HG02610 (cell line): ENCODE results near the gene CHMP3.
"Not testable (repeated sequence)": the region's sequence is repeated elsewhere in the genome, so short reads cannot be mapped to it uniquely, and the experiment has no call there.

ENCODE experiments used
- ATAC-seq: cut with Tn5 transposase; IDR thresholded peaks from one replicate; pipeline ENCODE4 v1.9.1; 2021; ENCODE audit warnings: mild to moderate bottlenecking, moderate library complexity; ENCODE audit not compliant: unreplicated experiment

The CHMP3 gene

DNA sequence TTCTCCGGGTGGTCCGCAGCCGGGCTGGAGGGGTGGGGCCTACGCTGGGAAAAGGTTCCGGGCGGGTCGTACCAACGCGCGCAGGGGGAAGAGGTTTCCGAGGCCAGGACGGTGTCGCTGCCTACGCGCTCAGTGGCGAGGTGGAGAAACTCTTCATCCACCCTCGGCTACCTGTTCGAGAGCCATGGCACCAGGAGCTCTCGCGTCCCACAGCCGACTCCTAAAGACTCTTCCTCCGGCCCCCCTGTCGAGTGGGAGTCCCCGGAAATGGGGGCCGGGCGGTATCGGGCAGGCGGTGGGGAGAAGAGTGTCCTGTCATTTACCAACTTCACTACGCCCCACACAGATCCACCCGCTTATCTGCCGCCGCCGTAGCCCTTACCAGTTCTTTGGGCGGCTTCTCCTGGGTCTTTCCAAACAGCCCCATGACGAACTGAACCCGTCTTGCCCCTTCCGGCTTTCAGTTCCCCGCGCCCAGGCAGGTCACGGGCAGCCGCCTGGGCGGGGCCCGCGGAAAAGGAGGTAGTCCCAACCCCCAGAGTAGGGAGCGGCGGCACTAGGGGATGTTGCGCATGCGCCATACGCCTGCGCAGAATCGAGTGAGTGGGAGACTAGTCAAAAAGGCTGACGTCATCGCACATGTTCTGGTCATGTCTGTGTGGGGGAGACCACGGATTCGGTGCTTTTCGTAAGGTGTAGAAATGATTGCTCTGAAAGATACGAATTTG lies at the start of gene CHMP3:
Gene CHMP3 (minus strand): TSS at position 522 of the 728 bp plus-strand sequence. CDS start 95 bp downstream, at position 427.
- ATAC-seq = peak; percentile 92

DNA sequence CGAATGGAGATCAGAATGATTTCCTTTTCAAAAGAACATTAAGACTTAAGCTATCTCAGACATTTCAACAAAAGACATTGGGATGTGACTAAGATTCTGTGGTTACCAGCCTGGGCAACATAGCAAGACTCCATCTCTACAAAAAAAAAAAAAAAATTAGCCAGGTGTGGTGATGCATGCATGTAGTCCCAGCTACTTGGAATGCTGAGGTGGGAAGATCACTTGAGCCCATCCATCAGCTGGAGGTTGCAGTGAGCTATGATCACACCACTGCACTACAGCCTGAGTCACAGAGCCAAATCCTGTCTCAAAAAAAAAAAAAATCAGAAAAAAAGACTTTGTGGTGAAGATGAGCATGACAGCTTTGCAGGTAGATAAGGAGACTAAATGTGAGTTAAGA lies 47.6 kb upstream of the CHMP3 start:
- ATAC-seq = no peak

DNA sequence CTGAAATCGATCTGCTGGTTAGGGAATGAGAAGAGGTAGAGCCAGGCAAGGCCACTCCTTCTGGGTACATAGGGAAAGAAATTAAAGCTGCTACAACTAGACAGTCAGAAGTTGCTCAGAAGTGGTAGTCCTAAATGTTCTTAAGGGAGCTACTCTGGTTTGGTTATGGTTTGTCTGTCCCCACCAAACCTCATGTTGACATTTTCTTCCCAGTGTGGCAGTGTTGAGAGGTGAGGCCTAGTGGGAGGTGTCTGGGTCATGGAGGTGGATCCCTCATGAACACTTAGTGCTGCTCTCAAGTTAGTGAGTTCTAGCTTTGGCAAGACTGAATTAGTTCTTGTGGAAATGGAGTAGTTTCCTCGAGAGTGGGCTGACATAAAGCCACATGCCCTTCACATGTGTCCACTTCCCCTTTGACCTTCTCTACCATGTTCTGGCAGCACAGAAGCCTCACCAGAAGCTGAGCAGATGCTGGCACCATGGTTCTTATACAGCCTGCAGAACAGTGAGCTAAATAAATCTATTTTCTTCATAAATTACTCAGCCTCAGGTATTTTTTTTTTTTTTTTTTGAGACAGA lies 45.7 kb upstream of the CHMP3 start:
- ATAC-seq = no peak

- no peak for ATAC-seq
Measured at GRCh38 chr2:86603905-86604304, 40.7 kb upstream of the CHMP3 start.

DNA sequence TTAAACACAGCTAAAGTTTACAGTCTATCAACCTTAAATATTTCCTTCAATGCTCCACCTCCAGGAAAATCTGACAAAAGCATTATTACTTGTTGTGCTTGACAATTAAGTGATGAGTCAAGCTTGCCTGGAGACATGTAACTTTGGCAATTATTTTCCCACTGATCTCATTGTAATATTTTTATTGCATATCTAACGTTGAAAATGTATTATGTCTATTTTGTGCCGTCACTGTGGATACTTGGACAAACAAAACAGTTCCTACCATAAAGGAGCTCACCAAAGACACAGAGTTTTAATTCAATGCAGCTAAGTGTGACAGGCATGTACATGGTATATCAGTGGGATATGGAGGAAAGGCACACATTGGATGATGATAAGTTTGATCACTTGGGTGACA lies 35.7 kb upstream of the CHMP3 start:
- no peak for ATAC-seq

- no peak for ATAC-seq
Measured at GRCh38 chr2:86596118-86596517, 32.9 kb upstream of the CHMP3 start.

GRCh38 chr2:86593266-86593665 lies 30.0 kb upstream of the CHMP3 start:
- no peak for ATAC-seq

DNA sequence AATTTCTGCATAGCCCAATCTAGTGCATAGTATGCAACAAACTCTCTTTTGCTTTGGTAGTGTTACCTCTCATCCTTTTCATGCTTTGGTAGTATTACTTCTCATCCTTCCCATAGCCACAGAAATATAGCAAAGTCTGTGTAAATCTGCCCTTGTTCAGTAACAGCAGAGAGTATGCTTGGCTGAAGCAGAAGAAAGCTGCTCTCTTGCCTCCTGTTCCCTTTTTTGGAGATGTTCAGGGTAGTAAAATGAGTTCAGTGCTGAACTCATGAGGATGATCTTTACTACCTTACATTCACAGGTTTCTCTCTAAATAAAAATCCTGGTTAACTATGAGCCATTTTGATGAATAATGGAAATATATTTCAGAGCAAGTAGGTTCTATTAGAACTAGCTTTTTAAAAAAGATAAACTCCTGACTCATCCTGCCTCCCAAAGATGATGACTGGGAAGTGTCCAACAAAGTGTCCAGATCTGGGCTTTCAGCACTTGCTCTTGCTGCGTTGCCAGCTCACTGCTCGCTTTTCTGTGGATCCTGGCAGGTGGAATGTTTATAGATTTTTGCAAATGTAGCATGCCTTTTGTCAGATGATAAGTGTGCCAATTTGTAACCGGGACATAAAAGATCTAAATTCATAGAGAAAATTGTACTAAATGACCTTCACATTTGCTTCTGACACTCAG lies 29.4 kb upstream of the CHMP3 start:
- no peak for ATAC-seq

DNA sequence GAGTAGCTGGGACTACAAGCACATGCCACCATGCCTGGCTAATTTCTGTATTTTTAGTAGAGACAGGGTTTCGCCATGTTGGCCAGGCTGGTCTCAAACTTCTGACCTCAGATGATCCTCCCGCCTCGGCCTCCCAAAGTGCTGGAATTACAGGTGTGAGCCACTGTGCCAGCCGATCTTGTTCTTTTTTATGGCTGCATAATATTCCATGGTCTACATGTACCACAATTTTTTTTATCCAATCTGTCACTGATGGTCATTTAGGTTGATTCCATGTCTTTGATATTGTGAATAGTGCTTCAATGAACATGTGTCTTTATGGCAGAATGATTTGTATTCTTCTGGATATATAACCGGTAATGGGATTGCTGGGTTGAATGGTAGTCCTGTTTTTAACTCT lies 26.5 kb upstream of the CHMP3 start:
- ATAC-seq = not testable (repeated sequence)

DNA sequence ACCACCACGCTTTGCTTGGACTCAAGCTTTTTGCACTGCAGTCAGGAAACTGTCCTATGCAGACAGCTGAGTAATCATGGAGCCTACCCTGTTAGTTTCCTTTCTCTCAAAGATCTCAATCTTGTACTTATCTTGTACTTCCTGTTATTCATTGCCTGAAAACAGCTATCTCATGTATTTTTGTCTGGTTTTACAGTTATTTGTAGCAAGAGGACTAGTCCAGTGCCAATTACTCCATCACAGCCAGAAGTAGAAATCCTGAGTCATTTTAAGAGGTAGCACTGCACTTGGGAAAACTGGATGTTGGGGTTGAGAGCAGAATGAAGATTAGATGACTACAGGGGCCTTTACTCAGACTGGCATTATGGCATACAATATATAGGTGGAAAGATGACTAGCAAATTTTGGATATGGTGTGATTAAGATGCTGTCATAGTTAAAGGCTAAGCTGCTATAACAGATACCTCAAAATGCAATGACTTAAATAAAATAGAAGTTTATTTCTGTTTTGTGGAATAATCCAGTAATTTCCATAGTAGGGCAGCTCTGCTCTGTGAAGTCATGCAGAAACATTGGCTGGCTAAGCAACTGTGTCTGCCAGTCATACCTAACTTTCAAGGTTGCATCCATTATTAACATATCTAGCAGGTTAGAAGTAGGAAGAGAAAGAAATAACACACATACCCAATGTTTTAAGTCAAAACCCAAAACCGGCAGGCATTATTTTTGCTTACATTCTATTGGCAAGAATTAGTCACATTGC lies 21.1 kb upstream of the CHMP3 start:
- ATAC-seq = peak; percentile 71

- no peak for ATAC-seq
Measured at GRCh38 chr2:86580560-86580959, 17.3 kb upstream of the CHMP3 start.

DNA sequence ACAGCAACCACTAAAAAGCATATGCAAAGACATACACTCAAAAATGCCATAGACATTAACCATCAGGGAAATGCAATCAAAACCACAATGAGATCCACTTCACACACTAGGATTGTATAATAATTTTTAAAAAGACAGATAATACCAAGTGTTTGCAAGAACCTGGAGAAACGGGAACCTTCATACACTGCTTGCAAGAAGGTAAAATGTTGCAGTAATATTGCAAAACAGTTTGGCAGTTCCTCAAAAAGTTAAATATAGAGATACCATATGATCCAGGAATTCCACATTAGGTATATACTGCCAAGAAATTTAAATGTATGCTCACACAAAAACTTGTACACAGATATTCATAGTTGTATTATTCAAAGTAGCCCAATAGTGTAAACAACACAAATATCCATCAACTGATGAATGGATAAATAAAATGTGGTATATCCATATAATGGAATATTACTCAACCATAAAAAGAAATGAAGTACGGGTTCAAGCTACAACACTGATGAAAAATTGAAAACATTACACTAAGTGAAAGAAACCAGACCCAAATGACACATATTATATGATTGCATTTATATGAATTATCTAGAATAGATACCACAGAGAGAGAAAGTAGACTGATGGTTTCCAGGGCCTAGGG lies 14.7 kb upstream of the CHMP3 start:
- ATAC-seq = no peak

DNA sequence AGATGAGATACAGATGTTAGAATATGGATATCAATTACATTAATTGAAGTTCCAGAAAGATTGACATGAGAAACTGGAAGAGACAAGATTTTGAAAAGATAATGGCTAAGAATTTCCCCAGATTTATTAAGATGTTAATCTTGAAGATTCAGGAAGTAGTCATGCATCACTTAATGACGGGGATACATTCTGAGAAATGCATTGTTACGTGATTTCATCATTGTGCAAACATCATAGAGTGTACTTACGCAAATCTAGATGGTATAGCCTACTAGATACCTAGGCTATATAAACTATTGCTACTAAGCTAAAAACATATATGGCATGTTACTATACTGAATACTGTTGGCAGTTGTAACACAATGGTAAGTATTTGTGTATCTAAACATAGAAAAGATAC lies 6.8 kb upstream of the CHMP3 start:
- no peak for ATAC-seq

- no peak for ATAC-seq
Measured at GRCh38 chr2:86566821-86567190, 3.6 kb upstream of the CHMP3 start.

GRCh38 chr2:86566158-86566820 lies 3.0 kb upstream of the CHMP3 start:
- no peak for ATAC-seq

GRCh38 chr2:86563650-86564061 lies 413 bp upstream of the CHMP3 start:
- ATAC-seq = no peak

DNA sequence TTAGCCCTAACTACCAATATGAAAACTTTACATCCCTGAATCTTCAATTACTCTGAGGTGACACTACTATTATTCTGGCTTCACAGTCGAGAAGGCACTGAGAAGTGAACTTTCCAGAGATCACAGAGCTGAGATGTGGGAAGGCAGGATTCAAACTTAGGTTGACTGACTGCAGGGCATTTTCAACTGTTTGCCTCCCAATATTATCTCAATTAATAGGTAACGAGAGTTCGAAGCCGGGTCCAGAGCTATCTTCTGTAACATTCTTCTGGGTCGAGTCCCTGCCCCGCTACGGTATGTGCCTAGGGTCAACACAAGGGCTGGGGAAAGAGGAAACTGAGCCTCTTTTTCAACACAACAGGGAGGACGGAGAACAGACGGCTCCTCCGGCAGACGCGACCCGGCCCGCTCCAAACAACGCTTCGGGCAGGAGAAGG lies 740 bp downstream of the CHMP3 start:
- ATAC-seq = no peak

DNA sequence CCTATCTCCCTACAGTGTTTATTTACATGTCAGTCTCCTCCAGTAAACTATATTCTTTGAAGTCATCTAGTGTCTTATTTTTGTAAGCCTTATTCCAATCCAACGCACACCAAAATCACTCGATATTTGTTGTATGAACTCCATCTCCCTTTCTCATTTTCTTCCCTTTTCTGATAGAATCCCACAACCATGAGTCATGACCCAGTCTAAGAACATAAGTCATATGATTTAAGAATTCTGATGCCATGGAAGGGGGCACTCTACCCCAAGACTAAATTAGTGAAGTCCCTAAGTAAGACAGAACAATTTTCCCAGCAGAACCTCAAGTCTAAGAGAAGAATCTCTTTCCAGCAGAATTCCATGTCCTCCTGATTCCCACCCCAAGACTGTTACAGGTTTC lies 5.4 kb downstream of the CHMP3 start:
- ATAC-seq = no peak

DNA sequence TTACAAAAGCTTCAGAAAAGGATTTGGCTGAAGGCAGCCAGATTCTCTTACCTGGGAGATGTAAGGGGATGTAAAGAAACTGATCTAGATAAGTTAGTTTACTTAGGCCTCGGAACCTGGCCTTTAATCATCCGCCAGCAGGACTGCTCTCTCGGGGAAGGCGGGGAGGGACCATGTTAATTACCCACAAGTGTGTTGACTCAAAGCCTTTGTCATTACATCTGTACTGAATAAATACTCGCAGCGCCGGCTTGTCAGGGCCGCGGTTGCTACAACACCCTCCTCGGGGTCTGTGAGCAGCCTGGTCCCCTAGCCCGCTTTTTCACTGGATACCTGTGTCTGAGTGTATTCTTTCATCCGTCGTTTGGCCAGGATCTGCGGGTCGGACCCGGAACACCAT lies 6.7 kb downstream of the CHMP3 start:
- no peak for ATAC-seq

DNA sequence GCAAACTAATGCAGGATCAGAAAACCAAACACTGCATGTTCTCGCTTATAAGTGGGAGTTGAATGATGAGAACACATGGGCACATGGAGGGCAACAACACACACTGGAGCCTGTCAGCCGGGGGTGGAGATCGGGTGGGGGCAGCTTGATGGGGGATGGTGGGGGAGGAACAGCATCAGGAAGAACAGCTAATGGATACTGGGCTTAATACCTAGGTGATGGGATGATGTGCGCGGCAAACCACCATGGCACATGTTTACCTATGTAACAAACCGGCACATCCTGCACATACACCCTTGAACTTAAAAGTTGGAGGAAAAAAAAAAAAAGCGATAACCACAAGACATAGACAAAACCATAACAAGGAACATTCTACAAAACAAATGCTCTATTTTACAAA lies 10.4 kb downstream of the CHMP3 start:
- ATAC-seq = no peak
